ENCODE results near the gene COG4.

DNA sequence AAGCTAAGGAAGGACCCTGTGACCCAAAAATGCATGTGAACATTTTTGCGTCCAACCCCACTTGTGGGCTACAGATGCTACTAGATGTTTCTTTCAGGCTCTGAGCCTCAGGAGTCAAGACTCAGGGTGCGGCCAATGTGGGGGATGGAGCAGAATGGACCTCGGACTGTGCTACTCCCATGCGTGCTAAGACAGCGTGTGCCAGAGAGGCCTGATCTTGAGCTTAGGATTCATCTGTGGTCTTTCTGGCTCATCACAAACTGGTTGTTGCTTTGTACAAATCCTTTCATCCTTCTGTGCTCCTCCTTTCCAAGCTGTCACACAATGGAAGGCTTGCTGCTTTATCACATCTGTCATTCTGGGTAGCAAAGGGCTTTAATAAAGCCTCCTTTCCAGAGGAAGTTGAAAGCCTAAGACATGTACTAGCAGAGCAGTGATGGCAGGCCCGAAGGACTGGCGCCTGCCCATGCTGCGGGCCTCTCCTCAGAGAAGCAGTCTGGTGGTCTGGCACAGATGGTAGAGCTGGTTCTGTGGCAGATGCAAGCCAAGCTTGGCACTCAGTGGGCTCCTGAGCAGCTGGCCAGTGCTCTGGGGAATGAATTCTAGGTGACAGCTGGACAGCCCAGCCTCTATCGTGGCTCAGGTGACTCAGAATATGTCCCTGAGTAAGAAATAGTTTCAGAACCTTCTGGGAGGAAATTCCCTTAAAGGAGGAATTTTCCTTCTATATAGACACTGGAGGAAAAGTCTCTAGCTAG, 27.8 kb downstream of the COG4 start:
- TF ChIP-seq, protein P1, sequence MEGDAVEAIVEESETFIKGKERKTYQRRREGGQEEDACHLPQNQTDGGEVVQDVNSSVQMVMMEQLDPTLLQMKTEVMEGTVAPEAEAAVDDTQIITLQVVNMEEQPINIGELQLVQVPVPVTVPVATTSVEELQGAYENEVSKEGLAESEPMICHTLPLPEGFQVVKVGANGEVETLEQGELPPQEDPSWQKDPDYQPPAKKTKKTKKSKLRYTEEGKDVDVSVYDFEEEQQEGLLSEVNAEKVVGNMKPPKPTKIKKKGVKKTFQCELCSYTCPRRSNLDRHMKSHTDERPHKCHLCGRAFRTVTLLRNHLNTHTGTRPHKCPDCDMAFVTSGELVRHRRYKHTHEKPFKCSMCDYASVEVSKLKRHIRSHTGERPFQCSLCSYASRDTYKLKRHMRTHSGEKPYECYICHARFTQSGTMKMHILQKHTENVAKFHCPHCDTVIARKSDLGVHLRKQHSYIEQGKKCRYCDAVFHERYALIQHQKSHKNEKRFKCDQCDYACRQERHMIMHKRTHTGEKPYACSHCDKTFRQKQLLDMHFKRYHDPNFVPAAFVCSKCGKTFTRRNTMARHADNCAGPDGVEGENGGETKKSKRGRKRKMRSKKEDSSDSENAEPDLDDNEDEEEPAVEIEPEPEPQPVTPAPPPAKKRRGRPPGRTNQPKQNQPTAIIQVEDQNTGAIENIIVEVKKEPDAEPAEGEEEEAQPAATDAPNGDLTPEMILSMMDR (IDR thresholded peaks at IDR 0.05; ENCODE audit: low read depth, low read length) = no peak
- no peak for TF ChIP-seq POLR2A (IDR thresholded peaks at IDR 0.05; ENCODE audit: extremely low read depth, insufficient read length)

Data from NB4 (cell line).